GM20000 (cell line): ENCODE results near the gene MAMDC2.

Experiments
- DNase-seq: peaks from one replicate; pipeline ENCODE4 v3.0.0; 2012; ENCODE audit warnings: low spot score
- CTCF ChIP-seq: IDR thresholded peaks from 2 replicates; pipeline ENCODE4 v1.5.1; 2012; ENCODE audit warnings: mild to moderate bottlenecking, control low read depth; ENCODE audit errors: extremely low read depth, missing control alignments

MAMDC2 gene

GRCh38 chr9:70006306-70006705 is 37.3 kb upstream of the MAMDC2 start:
- no peak for DNase-seq
- no peak for TF ChIP-seq CTCF

- no peak for DNase-seq
- TF ChIP-seq CTCF = no peak
Observed at GRCh38 chr9:70007831-70008230, 35.8 kb upstream of the MAMDC2 start.

- DNase-seq = no peak
- no peak for TF ChIP-seq CTCF
Observed at GRCh38 chr9:70010015-70010414, 33.6 kb upstream of the MAMDC2 start.

- no peak for TF ChIP-seq CTCF
- DNase-seq = no peak
Observed at GRCh38 chr9:70011366-70011765, 32.3 kb upstream of the MAMDC2 start.

- no peak for DNase-seq
- no peak for TF ChIP-seq CTCF
Observed at GRCh38 chr9:70012569-70012968, 31.1 kb upstream of the MAMDC2 start.

- DNase-seq = no peak
- TF ChIP-seq CTCF = no peak
Observed at GRCh38 chr9:70013598-70014196, 30.0 kb upstream of the MAMDC2 start.

GRCh38 chr9:70015099-70015498 is 28.5 kb upstream of the MAMDC2 start:
- no peak for TF ChIP-seq CTCF
- no peak for DNase-seq
